Muscle of arm (tissue), 12 donors: ENCODE data around the gene RNF13. TPM values are rescaled to one million over a fixed set of nuclear protein-coding genes. Genes with fewer than 3 reads are reported as not detected.
"Not testable (repeated sequence)": the region's sequence is repeated elsewhere in the genome, so short reads cannot be mapped to it uniquely, and the experiment has no call there.

Experiments
- DNase-seq: peaks from one replicate; pipeline ENCODE4 v3.0.0-alpha.2; 2013
- polyA plus RNA-seq, 12 donors: library from polyadenylated mRNA; unstranded; fragments of 120-200 nt; gene quantifications; one replicate each; pipeline ENCODE4 v1.2.1, GENCODE V29; 2013; ENCODE audit not compliant: insufficient read length in 12 of 12

RNF13 gene
- polyA plus RNA-seq, 12 donors = 35.9 to 61.1 (median 45.8) TPM; not detected in 1

GRCh38 chr3:149943966-149944365 is 131.0 kb downstream of the RNF13 start:
- not testable (repeated sequence) for DNase-seq

DNA sequence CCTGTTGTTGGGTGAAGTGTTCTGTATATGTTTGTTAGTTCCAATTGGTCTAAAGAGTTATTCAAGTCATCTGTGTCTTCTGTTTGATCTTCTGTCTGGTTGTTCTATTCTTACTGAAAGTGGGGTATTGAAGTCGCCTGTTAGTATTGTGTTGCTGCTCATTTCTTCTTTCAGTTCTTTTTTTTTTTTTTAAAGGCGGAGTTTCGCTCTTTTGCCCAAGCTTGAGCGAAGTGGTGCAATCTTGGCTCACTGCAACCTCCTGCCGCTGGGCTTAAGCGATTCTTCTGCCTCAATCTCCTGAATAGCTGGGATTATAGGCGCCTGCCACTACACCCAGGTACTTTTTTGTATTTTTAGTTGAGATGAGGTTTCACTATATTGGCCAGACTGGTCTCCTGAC is 134.2 kb downstream of the RNF13 start:
- no peak for DNase-seq

GRCh38 chr3:149949181-149949580 is 136.2 kb downstream of the RNF13 start:
- no peak for DNase-seq

GRCh38 chr3:149954812-149955211 is 141.8 kb downstream of the RNF13 start:
- DNase-seq = no peak

GRCh38 chr3:149955449-149955848 is 142.4 kb downstream of the RNF13 start:
- DNase-seq = no peak

DNA sequence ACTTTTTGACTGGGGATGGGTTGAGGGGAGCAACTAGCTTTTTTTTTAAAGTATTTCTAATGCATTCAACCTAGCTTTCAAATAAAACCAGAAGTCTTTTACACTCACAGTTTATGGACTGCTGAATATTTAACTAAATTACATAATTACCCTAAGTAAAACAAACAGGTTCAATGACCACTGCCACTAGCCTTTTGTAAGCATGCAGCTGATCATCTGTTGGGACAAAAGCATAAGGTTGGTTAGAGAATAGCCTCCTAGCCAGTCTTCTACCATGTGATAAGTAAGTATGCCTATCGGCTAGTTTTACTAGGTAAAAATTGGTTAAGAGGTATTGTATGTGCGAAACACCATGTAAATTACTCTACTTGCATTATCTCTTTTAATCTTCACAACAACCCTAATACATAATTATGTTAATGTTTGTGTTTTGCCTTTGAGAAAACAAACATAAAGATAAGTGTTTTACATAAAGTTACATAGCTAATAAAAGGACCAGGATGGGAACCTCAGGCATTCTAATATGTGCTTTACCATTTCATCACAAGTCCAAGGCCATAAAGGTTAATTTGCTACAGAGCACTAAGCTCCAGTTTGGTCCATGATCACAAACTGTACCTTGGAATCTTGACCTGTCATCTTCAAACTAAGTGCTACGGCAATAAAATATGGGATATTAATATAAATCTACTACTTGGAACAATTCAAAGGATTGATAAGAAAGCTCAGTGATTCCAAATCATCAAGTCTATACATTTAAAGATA is 144.5 kb downstream of the RNF13 start:
- DNase-seq = no peak

- DNase-seq = no peak
These were observed 145.3 kb downstream of the RNF13 start for GRCh38 chr3:149958171-149958796.

DNA sequence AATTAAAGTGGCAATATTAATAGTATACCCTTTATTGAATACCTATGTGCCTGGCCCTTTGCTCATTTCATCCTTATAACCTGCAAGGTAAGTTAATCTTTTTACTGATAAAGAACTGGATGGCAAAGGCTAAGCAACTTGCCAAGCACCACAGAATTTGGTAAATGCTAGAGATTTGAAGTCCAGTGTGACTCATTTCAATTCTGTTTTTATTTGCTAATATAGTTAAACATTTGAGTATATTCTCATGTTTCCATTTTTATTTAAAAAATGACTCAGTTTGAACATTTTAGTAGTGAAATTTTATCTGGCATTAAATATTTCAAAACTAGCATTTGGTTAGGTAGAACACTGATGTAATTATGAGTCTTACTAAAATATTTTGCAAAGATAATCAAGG is 146.4 kb downstream of the RNF13 start:
- DNase-seq = no peak

- DNase-seq = no peak
These were observed 150.5 kb downstream of the RNF13 start for GRCh38 chr3:149963485-149963884.

- DNase-seq = no peak
These were observed 151.3 kb downstream of the RNF13 start for GRCh38 chr3:149964291-149964690.

- DNase-seq = no peak
These were observed 152.3 kb downstream of the RNF13 start for GRCh38 chr3:149965278-149965677.

GRCh38 chr3:149967086-149967685 is 154.2 kb downstream of the RNF13 start:
- peak; percentile 59 for DNase-seq

DNA sequence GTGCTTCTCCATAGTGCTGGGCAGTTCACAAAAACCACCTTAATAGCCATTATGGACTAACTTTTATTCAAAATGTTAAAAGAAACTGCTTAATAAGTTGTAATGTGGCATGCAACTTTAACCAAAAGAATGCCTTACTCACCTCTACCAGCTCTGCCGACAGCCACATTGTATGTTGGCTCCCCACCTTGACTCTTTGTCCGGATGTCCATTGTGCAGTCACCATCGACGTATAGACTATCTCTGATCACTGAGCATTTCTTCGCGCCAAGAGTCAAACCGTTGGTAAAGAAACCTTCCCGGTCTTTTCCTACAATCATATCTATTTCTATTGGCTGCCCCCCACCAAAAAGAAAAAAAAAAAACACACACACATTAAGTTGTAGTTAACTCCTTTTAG is 155.2 kb downstream of the RNF13 start:
- no peak for DNase-seq

GRCh38 chr3:149969110-149969939 is 156.3 kb downstream of the RNF13 start:
- DNase-seq = peak; percentile 64

GRCh38 chr3:149969940-149970715 is 157.1 kb downstream of the RNF13 start:
- peak; percentile 93 for DNase-seq

DNA sequence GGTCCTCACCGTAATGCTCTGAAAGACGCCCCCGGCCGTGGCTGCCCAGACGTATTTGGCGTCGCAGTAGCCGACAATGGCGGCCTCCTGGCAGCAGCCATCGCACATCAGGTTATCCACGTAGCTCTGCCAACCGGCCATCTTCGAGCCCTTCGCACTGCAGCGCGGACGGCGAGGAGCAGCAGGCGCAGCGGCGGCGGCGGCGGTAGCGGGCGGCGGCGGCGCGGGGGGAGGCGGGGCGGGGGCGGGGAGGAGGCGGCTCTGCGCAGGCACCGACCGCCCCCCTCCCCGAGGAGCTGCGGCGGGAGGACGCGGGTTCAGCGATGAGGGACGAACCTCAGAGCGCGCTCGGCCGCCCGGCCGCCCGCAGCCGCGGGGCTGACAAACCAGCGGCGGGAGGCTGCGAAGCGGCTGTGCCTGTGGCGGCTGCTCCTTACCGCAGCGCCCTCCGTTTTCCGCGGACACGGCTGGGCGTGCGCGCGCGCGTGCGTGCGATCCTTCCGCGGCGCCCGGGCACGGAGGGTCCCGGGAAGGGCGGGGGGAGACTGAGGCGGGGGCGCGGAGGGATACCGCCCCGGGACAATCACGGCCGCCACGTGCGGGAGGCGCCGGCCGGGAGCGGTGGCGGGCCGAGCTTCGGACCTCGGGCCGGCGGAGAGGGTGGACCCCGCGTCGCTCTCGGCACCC is 157.8 kb downstream of the RNF13 start, which contains the start of gene PFN2:
Gene PFN2, minus strand, starts transcription at position 180 of the 687 bp plus-strand sequence. Its CDS starts 39 bp downstream, at position 141.
- peak; percentile 75 for DNase-seq

GRCh38 chr3:149971403-149972075 is 158.5 kb downstream of the RNF13 start:
- DNase-seq = peak; percentile 73

DNA sequence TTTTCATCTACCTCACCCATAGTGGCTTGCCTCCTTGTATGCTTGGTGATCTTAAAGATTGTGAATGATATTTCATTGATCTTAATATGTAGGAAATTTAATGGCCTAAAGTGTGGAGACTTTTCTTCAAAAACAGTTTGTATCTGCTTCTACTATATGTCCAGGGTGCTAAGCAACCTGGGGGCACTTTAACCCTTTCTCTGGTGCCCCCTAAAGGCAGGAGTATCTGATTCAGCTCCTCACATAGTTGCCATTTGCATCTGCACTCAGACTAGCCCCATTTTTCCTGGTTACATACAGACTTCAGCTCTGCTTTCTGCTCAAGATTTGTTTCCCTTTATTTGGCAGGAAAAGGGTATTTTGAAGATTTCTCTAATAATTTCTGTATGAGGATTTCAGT is 162.9 kb downstream of the RNF13 start:
- DNase-seq = no peak

- DNase-seq = no peak
These were observed 164.4 kb downstream of the RNF13 start for GRCh38 chr3:149977386-149977785.

DNA sequence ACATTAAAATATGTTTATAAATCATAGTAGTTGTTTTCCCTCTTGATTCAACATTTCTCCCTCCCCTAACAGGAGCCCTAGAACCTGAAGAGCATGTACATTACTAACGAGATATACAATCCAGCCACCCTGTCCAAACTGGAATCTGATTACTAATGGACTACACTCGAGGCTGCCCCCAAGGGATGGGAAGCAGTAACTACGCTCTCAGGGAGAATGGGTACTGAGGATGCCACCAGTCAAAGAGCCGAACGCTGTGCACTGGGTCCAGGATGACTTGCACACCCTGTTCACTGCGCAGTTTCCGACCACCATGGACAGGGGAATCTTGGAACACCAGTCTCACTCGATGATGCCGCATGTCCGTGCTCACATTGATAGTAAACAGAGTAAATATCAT is 169.0 kb downstream of the RNF13 start:
- not testable (repeated sequence) for DNase-seq
